NB4 (cell line): ENCODE results near the gene CDH23.

Source experiments
- MYC ChIP-seq: IDR thresholded peaks from 2 replicates; pipeline ENCODE4 v1.6.1; 2011; ENCODE audit warnings: low read depth, low read length
- TF ChIP-seq, protein P1 (sequence below): IDR thresholded peaks from one replicate; pipeline ENCODE4 v1.5.1; 2012; ENCODE audit warnings: low read depth, low read length
- TF ChIP-seq, protein P2 (sequence below): IDR thresholded peaks from 2 replicates; pipeline ENCODE4 v1.6.1; 2011; ENCODE audit warnings: low read depth, low read length

DNA sequence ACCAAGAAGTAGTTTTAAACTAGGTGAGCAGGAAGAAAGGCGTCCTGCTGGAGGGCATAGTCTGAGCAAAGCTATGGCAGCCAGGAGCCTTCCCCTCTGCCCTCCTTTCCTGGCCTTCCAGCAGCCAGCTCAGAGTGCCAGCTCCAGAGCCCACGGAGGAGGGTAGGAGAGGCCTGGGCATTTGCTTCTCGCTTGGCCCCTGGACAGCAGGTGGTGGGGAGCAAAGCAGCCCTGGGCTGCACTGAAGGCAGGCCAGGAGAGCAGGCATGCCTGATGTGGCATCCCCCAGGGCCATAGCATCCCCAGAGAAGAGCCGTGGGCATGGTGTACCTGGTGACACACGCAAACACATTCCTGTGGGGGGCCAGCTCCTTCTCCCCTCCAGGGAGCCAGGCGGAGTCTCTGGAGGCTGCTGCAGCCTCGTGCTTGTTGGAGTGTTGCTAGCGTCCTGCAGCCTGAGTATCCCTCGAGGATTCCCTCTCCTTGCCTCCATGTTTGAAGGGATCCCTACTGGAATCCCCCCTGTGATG is 43.9 kb downstream of the CDH23 start:
- TF ChIP-seq, protein P1, sequence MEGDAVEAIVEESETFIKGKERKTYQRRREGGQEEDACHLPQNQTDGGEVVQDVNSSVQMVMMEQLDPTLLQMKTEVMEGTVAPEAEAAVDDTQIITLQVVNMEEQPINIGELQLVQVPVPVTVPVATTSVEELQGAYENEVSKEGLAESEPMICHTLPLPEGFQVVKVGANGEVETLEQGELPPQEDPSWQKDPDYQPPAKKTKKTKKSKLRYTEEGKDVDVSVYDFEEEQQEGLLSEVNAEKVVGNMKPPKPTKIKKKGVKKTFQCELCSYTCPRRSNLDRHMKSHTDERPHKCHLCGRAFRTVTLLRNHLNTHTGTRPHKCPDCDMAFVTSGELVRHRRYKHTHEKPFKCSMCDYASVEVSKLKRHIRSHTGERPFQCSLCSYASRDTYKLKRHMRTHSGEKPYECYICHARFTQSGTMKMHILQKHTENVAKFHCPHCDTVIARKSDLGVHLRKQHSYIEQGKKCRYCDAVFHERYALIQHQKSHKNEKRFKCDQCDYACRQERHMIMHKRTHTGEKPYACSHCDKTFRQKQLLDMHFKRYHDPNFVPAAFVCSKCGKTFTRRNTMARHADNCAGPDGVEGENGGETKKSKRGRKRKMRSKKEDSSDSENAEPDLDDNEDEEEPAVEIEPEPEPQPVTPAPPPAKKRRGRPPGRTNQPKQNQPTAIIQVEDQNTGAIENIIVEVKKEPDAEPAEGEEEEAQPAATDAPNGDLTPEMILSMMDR = no peak
- TF ChIP-seq, protein P2, sequence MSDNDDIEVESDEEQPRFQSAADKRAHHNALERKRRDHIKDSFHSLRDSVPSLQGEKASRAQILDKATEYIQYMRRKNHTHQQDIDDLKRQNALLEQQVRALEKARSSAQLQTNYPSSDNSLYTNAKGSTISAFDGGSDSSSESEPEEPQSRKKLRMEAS = no peak
- no peak for TF ChIP-seq MYC
